GM15510 (cell line): Measurements from ENCODE around the gene TOB1.

ENCODE experiments used
- POLR2A ChIP-seq: IDR thresholded peaks from 3 replicates; pipeline ENCODE4 v1.6.1; 2011; ENCODE audit warnings: borderline replicate concordance; ENCODE audit not compliant: insufficient read length; ENCODE audit errors: extremely low read depth

The TOB1 gene

GRCh38 chr17:50816771-50817751, 49.1 kb downstream of the TOB1 start:
- no peak for TF ChIP-seq POLR2A

GRCh38 chr17:50816271-50816670, 49.9 kb downstream of the TOB1 start:
- no peak for TF ChIP-seq POLR2A

- no peak for TF ChIP-seq POLR2A
Observed at GRCh38 chr17:50815400-50815799, 50.8 kb downstream of the TOB1 start.

DNA sequence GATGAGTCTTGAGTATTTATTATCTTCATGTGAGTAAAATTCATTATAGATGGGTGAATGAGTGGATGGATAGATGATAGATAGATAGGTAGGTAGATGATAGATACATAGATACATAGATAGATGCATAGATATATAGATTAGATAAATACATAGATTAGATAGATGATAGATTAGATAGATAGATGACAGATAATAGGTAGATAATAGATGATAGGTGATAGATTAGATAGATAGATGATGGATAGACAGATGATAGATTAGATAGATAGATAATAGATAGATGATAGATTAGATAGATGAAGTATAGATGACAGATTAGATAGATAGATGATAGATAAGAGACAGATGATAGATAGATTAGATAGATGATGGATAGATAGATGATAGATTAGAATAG, 52.6 kb downstream of the TOB1 start:
- TF ChIP-seq POLR2A: no peak
